GM21360 (cell line): Measurements from ENCODE around the gene MCM5.
"Not testable (repeated sequence)": the region's sequence is repeated elsewhere in the genome, so short reads cannot be mapped to it uniquely, and the experiment has no call there.

ENCODE experiments used
- ATAC-seq: cut with Tn5 transposase; IDR thresholded peaks from one replicate; pipeline ENCODE4 v1.9.1; 2021; ENCODE audit warnings: mild to moderate bottlenecking, moderate library complexity; ENCODE audit not compliant: unreplicated experiment

Gene MCM5

DNA sequence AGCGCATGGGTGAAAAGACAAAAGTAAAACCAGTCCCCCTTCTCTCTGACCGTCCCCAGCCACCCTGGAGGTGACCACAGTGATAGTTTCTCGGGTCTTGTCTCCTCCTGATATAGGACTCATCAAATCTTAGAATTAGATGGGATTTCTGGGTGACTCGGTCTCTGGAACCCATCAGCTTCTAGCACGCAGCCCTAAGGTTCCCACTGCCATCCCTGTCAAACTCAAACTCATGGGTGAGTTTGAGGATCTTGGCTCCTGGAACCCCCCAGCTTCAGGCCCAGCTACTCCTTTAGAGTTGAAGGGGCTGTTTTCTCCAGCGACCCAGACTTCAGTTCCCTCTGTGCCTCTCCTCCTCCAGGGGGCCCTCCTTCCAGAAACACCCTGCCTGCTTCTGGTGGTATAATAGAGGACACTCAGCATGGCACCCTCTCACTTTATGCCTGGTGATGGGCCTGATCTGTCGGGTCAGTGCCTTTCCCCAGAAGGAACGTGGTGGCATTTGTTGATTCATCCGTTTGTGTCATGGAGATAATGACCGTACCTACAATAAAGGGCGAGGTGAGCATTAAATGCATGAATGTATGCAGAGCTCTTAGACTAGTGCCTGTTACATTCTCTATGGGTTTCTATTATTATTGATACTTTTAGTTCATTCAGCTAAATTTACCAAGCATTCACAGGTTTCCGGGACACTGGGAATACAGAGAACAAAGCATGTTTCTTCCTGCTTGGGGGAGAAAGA, 31.7 kb downstream of the MCM5 start:
- no peak for ATAC-seq

GRCh38 chr22:35432228-35432905, 32.4 kb downstream of the MCM5 start:
- ATAC-seq: no peak

GRCh38 chr22:35434061-35434710, 34.2 kb downstream of the MCM5 start:
- no peak for ATAC-seq

- no peak for ATAC-seq
These were observed 35.3 kb downstream of the MCM5 start for GRCh38 chr22:35435201-35435740.

DNA sequence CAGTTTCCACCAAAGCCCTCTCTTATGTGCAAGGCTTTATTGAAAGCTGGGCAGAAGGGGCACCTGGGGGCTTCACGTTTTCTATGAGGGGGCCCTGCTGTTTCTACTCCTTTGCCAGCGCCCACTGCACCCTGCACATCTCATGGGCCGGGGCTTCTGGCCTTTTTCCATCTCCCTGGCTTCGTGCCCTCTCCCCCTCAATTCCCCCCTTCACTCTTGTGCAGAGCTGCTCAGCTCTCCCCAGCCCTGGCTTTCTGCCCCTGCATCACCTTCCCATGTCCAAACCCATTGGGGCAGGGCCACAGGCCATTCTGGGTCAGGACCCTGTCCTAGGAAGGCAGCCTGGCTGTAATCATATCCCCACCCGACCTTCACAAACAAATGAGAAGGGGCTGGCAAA, 36.5 kb downstream of the MCM5 start:
- ATAC-seq: no peak

- ATAC-seq: no peak
These were observed 37.1 kb downstream of the MCM5 start for GRCh38 chr22:35437049-35437448.

DNA sequence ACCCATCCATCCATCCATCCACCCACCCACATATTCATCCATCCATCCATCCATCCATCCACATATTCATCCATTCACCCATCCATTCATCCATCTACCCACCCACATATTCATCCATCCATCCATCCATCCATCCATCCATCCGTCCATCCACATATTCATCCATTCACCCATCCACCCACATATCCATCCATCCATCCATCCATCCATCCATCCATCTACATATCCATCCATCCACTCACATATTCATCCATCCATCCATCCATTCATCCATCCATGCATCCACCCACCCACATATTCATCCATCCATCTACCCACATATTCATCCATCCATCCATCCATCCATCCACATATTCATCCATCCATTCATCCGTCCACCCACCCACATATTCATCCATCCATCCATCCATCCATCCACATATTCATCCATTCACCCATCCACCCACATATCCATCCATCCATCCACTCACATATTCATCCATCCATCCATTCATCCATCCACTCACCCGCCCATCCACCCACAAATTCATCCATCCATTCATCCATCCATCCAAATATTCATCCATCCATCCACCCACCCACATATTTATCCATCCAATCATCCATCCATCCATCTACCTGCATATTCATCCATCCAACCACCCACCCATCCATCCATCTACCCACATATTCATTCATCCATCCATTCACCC, 38.9 kb downstream of the MCM5 start:
- not testable (repeated sequence) for ATAC-seq

- no peak for ATAC-seq
These were observed 39.4 kb downstream of the MCM5 start for GRCh38 chr22:35439365-35439717.

- no peak for ATAC-seq
These were observed 40.2 kb downstream of the MCM5 start for GRCh38 chr22:35440129-35440528.

DNA sequence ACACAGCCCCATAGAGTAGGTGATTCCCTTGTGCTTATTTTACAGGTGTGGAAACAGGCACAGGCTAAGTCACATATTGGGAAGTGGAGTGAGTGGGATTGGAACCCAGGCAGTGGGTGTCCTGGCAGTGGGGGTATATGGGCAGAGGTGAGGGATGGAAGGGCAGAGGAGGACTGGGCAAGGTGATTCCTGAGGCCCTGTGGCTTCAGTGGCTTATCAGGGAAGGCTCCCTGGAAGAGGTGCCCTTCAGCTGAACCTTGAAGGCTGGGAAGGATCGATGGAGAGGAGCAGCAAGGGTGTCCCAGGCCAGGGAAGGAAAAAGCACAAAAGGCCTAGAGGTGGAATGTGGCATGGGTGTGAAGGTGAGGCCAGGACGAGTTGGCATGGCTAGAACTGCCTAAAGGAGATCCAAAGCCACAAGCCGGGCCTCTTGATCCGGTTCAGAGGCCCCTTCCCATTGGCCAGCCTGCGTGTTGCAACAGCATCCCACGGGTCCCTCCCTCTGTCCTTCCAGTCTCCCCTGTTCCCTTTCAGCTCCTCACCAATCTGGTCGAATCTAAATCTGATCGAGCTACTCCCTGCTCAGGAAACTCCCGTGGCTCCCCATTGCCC, 41.7 kb downstream of the MCM5 start:
- ATAC-seq: no peak

DNA sequence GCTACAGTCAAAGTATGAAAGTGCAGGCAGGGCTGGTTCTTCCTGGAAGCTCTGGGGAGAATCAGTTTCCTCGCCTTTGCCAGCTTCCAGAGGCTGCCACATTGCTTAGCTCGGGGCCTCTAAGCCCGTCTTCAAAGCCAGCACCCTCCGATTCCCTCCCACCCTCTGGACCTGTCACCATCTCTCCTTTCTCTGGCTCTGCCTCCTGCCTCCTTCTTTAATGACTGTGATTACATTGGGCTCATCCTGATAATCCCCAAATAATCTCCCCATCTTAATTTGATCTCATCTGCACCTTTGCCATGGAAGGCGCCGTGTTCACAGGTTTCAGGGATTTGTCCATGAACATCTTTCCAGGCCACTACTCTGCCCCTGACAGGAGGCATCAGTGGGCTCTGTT, 42.5 kb downstream of the MCM5 start:
- ATAC-seq: no peak

- no peak for ATAC-seq
These were observed 43.4 kb downstream of the MCM5 start for GRCh38 chr22:35443338-35443737.

- no peak for ATAC-seq
These were observed 44.1 kb downstream of the MCM5 start for GRCh38 chr22:35443790-35444684.

GRCh38 chr22:35444685-35445399, 44.9 kb downstream of the MCM5 start:
- no peak for ATAC-seq

DNA sequence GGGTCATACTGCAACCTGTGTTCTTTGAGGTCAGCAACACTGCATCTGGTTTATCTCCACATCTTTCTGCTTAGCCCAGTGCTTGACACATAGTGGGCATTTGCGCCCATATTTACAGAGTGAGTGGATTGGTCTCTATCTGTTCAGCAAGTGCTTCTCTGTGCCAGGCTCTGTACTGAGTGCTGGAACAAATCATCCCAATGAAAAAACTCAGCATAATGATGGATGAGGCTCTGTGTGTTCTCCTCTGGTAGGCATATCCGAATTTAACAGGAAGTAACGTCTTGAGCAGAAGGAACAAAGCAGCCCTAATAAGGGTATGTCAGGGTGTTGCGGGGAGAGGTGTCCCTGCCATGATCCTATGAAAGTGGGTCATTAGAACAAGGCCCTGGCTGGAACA, 46.0 kb downstream of the MCM5 start:
- no peak for ATAC-seq

- ATAC-seq: no peak
These were observed 46.4 kb downstream of the MCM5 start for GRCh38 chr22:35446365-35446764.

DNA sequence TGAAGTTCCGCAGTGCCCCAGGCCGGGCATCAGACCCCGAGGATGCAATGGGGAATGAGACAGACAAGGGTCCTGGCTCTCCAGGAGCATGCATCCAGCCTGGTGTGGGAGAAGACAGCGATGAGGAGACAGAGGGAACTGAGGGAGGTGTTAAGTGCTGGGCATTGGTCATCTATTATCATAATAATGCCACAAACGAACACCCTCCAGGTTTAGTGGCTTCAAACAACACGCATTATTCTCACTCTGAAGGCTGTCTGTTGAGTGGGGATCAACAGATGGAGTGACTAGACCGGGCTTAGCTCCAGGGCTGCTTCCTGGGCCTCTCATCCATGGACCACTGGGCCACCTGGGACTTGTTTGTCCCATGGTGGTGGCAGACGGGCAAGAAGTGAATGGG, 48.6 kb downstream of the MCM5 start:
- no peak for ATAC-seq

DNA sequence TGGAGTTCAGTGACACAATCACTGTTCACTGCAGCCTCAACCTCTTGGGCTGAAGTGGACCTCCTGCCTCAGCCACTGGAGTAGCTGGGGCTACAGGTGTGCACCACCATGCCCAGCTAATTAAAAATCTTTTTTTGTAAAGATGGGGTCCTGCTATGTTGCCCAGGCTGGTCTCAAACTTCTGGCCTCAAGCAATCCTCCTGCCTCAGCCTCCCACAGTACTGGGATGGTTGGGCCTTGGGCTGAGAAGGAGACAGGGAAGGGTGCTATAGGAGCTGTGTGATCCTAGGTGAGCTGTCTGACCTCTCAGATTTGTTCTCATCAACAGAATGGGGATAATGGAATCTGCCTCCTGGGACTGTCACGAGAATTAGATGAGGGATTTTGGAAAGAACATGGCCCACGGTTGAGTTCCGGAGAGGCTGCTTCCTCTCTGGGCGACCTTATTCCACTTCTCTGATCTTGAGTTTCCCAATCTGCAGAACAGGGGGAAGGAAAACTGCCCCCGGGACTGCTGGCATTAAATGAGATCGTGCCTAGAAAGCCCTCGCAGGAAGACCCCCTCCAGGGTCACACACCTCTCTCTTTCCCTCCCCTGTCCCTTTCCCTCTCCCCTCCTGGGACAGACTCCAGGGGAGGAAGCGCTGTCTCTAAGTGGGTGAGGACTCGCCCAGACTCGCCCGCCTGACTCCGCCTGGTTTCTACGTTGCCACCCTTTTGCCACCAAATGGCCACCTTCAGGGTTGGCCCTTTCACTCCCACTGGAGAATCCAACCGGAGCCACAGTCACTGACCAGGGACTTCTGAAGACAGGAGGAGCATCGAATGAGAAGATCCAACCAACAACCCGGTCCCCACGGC, 50.1 kb downstream of the MCM5 start:
- no peak for ATAC-seq
